ENCODE data around the gene PLCH2.
"Not testable (repeated sequence)": the region's sequence is repeated elsewhere in the genome, so short reads cannot be mapped to it uniquely, and the experiment has no call there.

Gene PLCH2

DNA sequence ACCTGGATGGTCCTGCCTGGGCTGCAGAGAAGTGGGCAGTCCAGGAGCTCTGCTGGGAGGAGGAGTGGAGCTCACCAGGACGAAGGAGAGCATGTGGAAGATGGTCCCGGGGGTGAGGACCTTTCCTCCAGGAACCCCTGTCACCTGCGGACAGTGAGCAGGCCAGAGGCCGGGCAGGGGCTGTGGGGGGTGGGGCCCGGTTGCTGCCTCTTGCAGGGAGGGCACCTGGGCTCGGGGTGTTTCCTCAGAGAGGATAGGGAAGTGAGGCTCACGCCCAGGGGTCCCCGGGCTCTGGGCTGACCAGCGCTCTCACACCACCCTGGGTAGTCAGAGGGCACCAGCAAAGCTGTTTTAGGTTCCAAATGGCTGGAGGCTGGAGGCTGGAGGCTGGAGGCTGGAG is 41.0 kb upstream of the PLCH2 start:
- DNase-seq (no peak), ATAC-seq (no peak)
- Mint-ChIP-seq H3K27me3 (no peaks in the 10 kb centered on the region), H3K27ac (no peak overlapping the region), H3K4me1 (no peaks in the 10 kb centered on the region), H3K36me3 (ENCODE audit: low read depth) (no peaks in the 10 kb centered on the region), H3K4me3 (no peak overlapping the region), H3K9me3 (no peaks in the 10 kb centered on the region)

- DNase-seq (no peak), ATAC-seq (no peak)
- H3K36me3 Mint-ChIP-seq (ENCODE audit: low read depth) = no peaks in the 10 kb centered on the region
- no peak overlapping the region for H3K4me3 Mint-ChIP-seq
- no peaks in the 10 kb centered on the region for H3K27me3 Mint-ChIP-seq
- no peaks in the 10 kb centered on the region for H3K9me3 Mint-ChIP-seq
- no peak overlapping the region for H3K27ac Mint-ChIP-seq
- H3K4me1 Mint-ChIP-seq = no peaks in the 10 kb centered on the region
Observed at GRCh38 chr1:2435746-2436355, 40.2 kb upstream of the PLCH2 start.

DNA sequence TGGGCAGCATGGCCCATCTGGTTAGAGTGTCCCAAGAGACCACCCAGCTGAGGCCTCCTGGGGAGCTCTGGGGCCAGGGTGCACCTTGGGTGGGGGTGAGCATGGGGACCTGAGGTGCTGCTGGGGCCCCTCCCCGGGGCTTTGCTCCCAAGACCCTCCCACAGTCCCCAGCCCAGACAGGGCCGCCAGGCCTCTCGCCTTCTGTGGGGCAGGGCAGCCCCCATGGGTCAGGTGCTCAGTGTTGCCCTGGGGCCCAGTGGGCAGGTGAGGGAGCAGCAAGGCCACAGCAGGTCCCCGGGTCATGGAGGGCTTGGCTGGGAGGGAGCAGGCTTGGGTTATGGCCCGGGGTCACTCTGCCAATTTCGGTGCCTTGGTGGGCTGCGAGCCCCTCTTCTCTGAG is 39.2 kb upstream of the PLCH2 start:
- ATAC-seq = no peak
- H3K4me3 Mint-ChIP-seq = no peak overlapping the region
- no peaks in the 10 kb centered on the region for H3K9me3 Mint-ChIP-seq
- no peak for DNase-seq
- no peaks in the 10 kb centered on the region for H3K4me1 Mint-ChIP-seq
- H3K36me3 Mint-ChIP-seq (ENCODE audit: low read depth) = no peaks in the 10 kb centered on the region
- H3K27ac Mint-ChIP-seq = no peak overlapping the region
- no peaks in the 10 kb centered on the region for H3K27me3 Mint-ChIP-seq

DNA sequence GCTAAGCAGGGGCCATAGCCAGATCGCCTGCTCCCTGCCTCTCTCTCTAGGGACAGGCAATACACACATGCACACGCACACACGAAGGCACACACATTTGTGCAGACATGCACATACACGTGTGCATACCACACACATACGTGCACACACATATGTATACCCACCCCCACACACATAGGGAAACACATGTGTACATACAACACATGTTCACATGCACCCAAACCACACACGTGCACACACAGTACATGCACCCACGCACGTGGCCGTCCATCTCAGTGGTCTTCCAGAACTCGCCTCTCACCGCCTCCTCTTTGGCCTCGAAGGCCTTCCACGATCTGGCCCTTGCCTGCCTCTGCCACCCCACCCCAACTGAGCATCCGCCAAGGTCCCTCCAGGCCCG is 38.5 kb upstream of the PLCH2 start:
- ATAC-seq (no peak), DNase-seq (no peak)
- H3K27ac Mint-ChIP-seq = no peak overlapping the region
- H3K9me3 Mint-ChIP-seq = no peaks in the 10 kb centered on the region
- no peaks in the 10 kb centered on the region for H3K4me1 Mint-ChIP-seq
- H3K36me3 Mint-ChIP-seq (ENCODE audit: low read depth) = no peaks in the 10 kb centered on the region
- peaks cover 2% of the 10 kb centered on the region for H3K27me3 Mint-ChIP-seq
- H3K4me3 Mint-ChIP-seq = no peak overlapping the region

GRCh38 chr1:2438038-2438437 is 38.1 kb upstream of the PLCH2 start:
- no peak overlapping the region for H3K27ac Mint-ChIP-seq
- H3K27me3 Mint-ChIP-seq = peaks cover 5% of the 10 kb centered on the region
- no peaks in the 10 kb centered on the region for H3K4me1 Mint-ChIP-seq
- ATAC-seq = no peak
- no peak overlapping the region for H3K4me3 Mint-ChIP-seq
- DNase-seq = no peak
- no peaks in the 10 kb centered on the region for H3K36me3 Mint-ChIP-seq (ENCODE audit: low read depth)
- no peaks in the 10 kb centered on the region for H3K9me3 Mint-ChIP-seq

- Mint-ChIP-seq H3K36me3 (ENCODE audit: low read depth) (no peaks in the 10 kb centered on the region), H3K9me3 (no peaks in the 10 kb centered on the region), H3K27me3 (peaks cover 5% of the 10 kb centered on the region), H3K4me3 (no peak overlapping the region), H3K27ac (no peak overlapping the region), H3K4me1 (no peaks in the 10 kb centered on the region)
- no peak for ATAC-seq
- no peak for DNase-seq
Observed at GRCh38 chr1:2438641-2439040, 37.4 kb upstream of the PLCH2 start.

DNA sequence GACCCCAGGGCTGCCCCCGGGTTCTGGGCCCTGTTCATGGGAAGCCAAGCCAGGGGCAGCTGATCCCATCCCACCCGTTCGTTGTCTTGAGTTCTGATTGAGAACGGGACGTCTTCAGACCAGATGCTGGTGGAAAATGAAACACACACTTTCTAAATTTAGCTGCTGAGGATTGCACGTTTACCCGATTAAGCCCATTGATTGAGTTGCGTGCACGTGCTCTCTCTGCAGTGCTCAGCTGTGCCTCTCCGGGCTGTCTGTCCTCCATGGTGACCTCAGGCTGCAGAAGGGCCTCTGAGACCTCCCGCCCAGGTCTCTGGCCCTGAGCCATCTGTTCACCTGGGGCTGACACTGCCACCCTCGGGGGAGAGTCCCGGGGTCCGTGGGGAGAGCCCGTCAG is 36.7 kb upstream of the PLCH2 start:
- Mint-ChIP-seq H3K27me3 (peaks cover 5% of the 10 kb centered on the region), H3K27ac (no peak overlapping the region), H3K4me1 (no peaks in the 10 kb centered on the region), H3K36me3 (ENCODE audit: low read depth) (no peaks in the 10 kb centered on the region), H3K9me3 (no peaks in the 10 kb centered on the region), H3K4me3 (no peak overlapping the region)
- ATAC-seq = no peak
- DNase-seq = no peak

- H3K9me3 Mint-ChIP-seq; H3K27ac Mint-ChIP-seq; H3K4me3 Mint-ChIP-seq; DNase-seq; H3K36me3 Mint-ChIP-seq (ENCODE audit: low read depth); H3K4me1 Mint-ChIP-seq; ATAC-seq: not testable (repeated sequence)
- peaks cover 12% of the 10 kb centered on the region for H3K27me3 Mint-ChIP-seq
Observed at GRCh38 chr1:2440346-2440745, 35.7 kb upstream of the PLCH2 start.

DNA sequence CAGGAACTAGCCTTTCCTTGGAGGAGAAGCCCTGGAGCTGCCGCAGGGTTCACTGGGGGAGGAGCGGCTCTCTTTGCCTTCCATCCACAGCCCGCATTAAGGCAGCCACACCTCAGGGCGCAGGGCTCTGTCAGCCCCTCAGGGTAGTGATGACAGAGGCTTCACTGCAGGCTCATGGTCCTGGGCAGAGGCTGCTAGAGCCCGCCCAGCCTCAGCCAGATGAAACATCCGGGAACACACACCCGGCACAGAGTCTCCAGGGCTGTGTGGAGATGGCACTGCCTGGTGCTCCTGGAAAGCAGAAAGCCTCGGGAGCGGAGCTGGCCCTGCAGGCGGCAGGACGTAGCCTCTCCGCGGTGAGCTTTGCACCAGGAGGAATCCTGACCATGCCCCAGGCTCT is 34.3 kb upstream of the PLCH2 start:
- DNase-seq = no peak
- Mint-ChIP-seq H3K4me1 (no peaks in the 10 kb centered on the region), H3K27ac (no peak overlapping the region), H3K36me3 (ENCODE audit: low read depth) (no peaks in the 10 kb centered on the region), H3K27me3 (peaks cover 12% of the 10 kb centered on the region), H3K9me3 (no peaks in the 10 kb centered on the region), H3K4me3 (no peak overlapping the region)
- ATAC-seq = no peak

- peaks cover 12% of the 10 kb centered on the region for H3K27me3 Mint-ChIP-seq
- DNase-seq (no peak), ATAC-seq (no peak)
- H3K9me3 Mint-ChIP-seq = no peaks in the 10 kb centered on the region
- no peaks in the 10 kb centered on the region for H3K36me3 Mint-ChIP-seq (ENCODE audit: low read depth)
- no peaks in the 10 kb centered on the region for H3K4me1 Mint-ChIP-seq
- H3K27ac Mint-ChIP-seq = no peak overlapping the region
- H3K4me3 Mint-ChIP-seq = no peak overlapping the region
Observed at GRCh38 chr1:2442661-2443060, 33.4 kb upstream of the PLCH2 start.

DNA sequence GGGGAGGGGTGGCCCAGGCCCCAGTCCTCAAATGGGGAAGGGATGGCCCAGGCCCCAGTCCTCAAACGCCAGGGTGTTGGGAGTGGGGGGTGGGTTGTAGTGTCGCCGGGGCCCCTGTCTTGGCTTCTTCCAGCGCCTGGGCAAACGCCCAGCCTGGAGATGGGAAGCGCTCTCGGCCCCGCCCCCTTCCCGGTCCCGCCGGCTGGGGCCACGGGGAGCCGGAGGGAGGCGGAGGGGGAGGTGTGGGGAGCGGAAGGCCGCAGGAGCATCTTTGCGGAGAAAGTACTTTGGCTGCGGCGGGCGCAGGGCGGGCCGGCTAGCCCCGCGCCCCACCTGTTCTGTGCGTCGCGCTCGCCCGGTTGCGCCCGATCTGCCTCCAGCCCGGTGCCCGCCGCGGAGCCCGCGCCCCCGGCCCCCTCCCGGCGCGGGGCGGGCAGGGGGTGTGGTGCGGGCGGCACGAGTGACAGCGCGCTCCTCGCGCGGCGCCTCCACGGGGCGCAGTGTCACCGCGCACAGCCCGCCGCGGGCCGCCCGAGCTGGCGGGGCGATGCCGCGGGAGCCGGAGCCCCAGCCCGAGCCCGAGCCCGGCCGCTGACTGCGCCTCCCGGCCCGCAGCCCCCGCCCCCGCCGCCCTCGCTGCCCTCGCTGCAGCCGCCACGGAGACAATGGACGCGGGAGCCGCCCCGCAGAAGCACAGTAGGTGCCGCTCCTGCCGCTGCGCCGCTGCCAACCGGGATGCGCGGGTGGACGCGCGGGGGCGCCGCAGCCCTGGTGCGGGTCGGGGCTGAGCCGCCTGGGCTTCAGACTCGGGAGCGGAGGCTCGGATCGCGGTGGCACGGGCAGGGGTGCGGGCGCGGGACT is 32.6 kb upstream of the PLCH2 start:
- H3K27ac Mint-ChIP-seq = no peak overlapping the region
- H3K27me3 Mint-ChIP-seq = peaks cover 12% of the 10 kb centered on the region
- H3K4me3 Mint-ChIP-seq = no peak overlapping the region
- ATAC-seq = no peak
- no peaks in the 10 kb centered on the region for H3K36me3 Mint-ChIP-seq (ENCODE audit: low read depth)
- no peaks in the 10 kb centered on the region for H3K4me1 Mint-ChIP-seq
- DNase-seq = peak; percentile 34
- H3K9me3 Mint-ChIP-seq = no peaks in the 10 kb centered on the region

- no peaks in the 10 kb centered on the region for H3K9me3 Mint-ChIP-seq
- peaks cover 12% of the 10 kb centered on the region for H3K27me3 Mint-ChIP-seq
- no peaks in the 10 kb centered on the region for H3K4me1 Mint-ChIP-seq
- H3K36me3 Mint-ChIP-seq (ENCODE audit: low read depth) = no peaks in the 10 kb centered on the region
- DNase-seq (no peak), ATAC-seq (no peak)
- no peak overlapping the region for H3K4me3 Mint-ChIP-seq
- H3K27ac Mint-ChIP-seq = no peak overlapping the region
Observed at GRCh38 chr1:2444138-2444591, 31.9 kb upstream of the PLCH2 start.

GRCh38 chr1:2445162-2445822 is 30.8 kb upstream of the PLCH2 start:
- Mint-ChIP-seq H3K27ac (no peak overlapping the region), H3K4me1 (no peaks in the 10 kb centered on the region), H3K4me3 (no peak overlapping the region), H3K36me3 (ENCODE audit: low read depth) (no peaks in the 10 kb centered on the region), H3K27me3 (peaks cover 12% of the 10 kb centered on the region), H3K9me3 (no peaks in the 10 kb centered on the region)
- DNase-seq = no peak
- no peak for ATAC-seq

GRCh38 chr1:2445823-2446215 is 30.3 kb upstream of the PLCH2 start:
- DNase-seq (no peak), ATAC-seq (no peak)
- Mint-ChIP-seq H3K4me3 (no peak overlapping the region), H3K4me1 (no peaks in the 10 kb centered on the region), H3K27ac (no peak overlapping the region), H3K36me3 (ENCODE audit: low read depth) (no peaks in the 10 kb centered on the region), H3K27me3 (peaks cover 12% of the 10 kb centered on the region), H3K9me3 (no peaks in the 10 kb centered on the region)

DNA sequence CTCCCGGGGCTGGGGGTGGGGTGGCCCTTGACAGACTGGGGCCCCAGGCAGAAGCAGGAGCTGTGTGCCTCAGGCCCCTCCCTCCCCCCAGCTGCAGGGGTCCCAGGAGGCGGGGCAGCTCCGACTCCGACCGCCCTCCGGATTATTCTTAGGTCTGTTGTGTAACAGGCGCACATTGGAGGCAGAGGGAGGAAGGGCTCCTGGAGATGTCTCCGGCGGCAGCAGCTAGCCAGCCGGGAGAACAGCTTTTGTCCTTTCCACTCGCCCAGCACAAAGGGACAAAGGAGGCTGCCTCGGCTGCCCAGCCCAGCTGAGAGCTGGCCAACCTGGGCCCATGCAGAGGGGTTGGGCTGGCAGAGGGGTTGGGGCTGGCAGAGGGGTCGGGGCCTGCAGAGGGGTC is 29.7 kb upstream of the PLCH2 start:
- Mint-ChIP-seq H3K27ac (no peak overlapping the region), H3K36me3 (ENCODE audit: low read depth) (no peaks in the 10 kb centered on the region), H3K4me3 (no peak overlapping the region), H3K27me3 (peaks cover 12% of the 10 kb centered on the region), H3K9me3 (no peaks in the 10 kb centered on the region), H3K4me1 (no peaks in the 10 kb centered on the region)
- no peak for ATAC-seq
- no peak for DNase-seq
